SHP77 treated with DMSO at 0.1 percent for 48 hours (cell line): ENCODE data around the gene OR52D1.

Experiments
- DNase-seq: peaks from one replicate; lab custom pipeline; 2025; lab: John Stamatoyannopoulos, UW

OR52D1 gene

DNA sequence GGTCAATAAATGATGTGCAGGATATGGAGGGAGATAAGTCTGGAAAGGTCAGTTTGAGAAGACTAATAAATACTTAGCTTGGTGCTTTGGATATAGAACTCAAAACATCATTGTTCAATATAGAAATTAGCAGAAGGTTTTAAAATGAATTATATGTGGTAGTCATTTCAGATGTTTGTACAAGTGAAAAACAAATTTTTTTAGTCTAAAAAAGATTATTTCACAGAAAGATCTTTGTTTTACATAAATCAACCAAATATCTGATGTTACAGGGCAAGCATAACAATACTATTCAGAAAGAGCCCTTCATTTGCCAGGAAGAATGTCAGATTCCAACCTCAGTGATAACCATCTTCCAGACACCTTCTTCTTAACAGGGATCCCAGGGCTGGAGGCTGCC is at the start of gene OR52D1:
OR52D1 (plus strand) TSS at position 301 of the 400 bp plus-strand sequence; CDS start at position 323, 22 bp downstream.
- DNase-seq = no peak

GRCh38 chr11:5441414-5441813 is 47.1 kb upstream of the OR52D1 start, which contains the start of gene OR51I1:
OR51I1 (minus strand) TSS chr11:5441514; CDS start chr11:5441514, 0 bp downstream.
- no peak for DNase-seq

DNA sequence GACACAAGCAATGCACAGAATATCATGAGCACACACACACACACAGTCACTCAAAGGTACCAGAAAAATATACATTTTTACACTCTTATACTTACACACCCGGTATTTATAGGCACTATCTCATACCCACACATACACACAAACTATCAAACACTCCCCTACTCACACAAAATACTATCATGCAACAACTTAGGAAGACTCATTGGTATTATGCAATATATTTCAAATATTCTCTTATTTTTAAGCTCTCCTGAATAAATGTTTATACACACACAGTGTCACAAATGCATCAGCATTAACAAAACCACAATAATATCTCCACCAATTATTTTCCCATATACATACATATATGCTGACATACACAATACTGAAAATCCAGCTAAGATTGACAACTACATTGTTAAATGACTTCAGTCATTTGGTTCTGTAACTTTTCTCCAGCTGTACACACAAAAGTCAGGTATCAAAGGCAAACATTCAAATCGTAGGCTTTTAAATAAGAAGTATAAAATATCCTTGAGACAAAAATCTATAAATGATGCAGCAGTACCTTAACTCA is 44.6 kb upstream of the OR52D1 start:
- DNase-seq = no peak

- DNase-seq = no peak
Measured at GRCh38 chr11:5449023-5449422, 39.5 kb upstream of the OR52D1 start, which contains the start of gene OR51I2. OR51I2 (plus strand) TSS chr11:5449323; CDS start chr11:5453489, 4,166 bp downstream.

DNA sequence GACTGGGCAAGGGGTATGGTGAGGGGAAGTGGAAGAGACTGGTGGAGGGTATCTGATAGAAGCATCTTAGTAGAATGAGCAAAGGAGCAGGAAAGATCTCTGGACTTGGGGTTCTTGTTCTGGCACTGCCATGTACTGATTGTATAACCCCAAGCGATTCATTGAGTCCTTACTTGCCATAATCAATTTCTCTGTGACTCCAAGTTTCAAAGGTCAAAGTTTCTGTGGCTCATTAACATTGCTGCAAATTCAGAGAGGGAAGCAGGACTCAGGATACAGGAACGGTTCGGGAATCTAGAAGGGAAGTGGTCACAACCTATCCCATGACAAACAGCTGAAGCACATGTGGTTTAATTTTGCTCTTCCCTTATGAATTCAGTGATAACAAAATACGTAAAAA is 39.1 kb upstream of the OR52D1 start:
- no peak for DNase-seq

GRCh38 chr11:5460983-5461621 is 27.4 kb upstream of the OR52D1 start:
- no peak for DNase-seq

DNA sequence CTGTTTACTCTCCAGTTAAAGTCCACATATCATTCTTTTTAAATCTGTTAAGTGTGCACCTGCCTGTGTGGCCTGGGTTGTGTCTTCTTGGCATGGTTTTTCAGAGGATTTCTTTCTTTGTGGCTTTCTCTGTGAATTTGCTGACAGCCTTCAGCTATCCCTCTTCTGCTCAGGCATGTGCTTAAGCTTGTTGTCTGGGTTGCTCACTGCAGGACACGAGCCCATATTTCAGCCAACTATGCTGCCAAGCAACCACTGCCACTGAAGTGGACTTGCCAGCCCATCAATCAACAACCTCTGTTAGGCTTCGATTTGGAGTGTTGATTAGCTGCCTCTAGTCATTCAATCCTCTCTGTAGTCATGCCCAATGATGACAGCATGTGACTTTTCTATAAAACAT is 21.0 kb upstream of the OR52D1 start:
- DNase-seq = no peak

DNA sequence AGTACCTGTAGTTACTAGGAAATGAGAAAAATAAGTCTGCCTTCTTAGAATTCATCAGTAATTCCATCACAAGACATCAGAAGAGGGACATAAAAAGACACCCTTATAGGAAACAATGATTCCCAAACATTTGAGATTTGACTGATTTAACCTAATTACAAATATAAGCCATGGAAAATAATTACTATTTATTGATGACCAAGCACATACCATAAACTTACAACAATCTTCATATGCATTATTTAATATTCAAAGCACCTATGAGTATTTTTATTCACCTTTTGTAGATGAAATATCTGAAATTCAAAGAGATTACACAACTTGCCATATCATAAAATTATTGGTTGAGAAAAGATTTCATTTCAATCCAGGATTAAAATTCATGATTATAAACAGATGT is 14.6 kb upstream of the OR52D1 start:
- DNase-seq = no peak

- DNase-seq = peak; percentile 0
Measured at GRCh38 chr11:5476186-5476819, 12.2 kb upstream of the OR52D1 start.

DNA sequence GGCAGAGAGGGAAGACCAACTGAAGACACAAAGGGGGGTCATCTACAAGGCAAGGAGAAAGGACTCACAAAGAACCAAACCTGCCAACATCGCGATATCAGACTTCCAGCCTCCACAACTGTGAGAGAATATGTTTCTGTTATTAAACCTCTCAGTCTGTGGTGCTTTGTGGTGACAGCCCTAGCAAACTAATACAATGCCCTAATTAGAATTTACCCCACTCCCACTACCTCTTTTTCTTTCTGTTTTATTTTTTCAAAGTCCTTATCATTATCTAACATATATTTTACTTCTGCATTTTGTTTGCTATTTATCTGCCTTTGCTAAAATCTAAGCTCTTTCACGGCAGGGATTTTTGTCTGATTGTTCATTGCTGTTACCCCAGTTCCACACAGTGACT is 2.5 kb upstream of the OR52D1 start:
- no peak for DNase-seq

DNA sequence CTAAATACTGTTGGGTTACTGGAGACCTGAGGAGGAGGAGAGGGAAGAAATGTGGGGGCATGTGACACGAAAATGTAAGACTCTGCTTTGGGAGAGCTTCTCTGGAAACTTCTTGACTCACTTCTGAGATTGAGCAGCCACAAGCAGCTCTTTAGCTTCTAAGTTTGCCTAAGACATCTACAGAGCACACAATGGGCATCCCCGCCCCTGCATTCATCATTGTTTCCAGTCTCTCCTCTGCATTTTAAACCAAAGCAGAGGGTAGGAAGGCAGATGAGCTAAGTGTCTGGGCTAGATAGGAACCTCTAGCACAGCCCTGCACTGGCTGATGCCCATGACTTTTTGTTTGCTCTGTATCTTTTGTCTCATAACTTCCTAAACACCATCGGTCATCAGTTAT is 2.1 kb upstream of the OR52D1 start:
- DNase-seq = no peak

DNA sequence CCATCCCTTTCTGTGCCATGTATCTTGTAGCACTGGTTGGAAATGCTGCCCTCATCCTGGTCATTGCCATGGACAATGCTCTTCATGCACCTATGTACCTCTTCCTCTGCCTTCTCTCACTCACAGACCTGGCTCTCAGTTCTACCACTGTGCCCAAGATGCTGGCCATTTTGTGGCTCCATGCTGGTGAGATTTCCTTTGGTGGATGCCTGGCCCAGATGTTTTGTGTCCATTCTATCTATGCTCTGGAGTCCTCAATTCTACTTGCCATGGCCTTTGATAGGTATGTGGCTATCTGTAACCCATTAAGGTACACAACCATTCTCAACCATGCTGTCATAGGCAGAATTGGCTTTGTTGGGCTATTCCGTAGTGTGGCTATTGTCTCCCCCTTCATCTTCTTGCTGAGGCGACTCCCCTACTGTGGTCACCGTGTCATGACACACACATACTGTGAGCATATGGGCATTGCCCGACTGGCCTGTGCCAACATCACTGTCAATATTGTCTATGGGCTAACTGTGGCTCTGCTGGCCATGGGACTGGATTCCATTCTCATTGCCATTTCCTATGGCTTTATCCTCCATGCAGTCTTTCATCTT is 414 bp downstream of the OR52D1 start:
- DNase-seq = no peak

DNA sequence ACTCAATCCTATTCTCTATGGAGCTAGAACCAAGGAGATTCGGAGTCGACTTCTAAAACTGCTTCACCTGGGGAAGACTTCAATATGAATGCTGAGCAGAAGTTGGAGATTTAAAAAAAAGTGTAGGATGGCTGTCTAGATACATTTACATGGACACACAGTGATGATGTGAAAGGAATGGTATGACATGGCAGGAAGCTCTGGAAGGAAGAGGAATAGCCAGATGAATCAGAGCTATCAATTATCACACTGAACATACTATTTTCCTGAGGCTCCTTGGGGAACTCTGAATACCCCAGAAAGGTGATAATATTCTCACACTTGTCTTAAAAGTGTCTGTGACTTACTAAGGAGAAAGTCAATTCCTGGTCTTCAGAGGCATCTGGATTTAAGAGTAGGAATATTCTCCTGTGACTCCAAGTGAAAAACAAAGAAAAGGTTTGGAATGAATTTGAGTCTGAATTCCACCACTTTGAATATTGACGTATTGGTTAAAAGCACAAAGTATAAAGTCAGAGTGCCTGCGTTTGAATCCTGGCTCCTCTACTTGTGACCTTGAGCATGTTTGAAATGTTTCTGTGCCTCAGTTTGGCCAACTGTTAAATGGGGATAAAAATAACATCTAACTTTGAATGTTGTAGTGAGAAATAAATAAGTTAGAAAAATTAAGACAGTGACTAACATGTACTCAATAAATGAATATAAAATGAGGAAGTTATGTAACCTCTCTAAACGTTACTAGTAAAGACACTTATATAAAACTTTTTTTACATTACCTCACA is 1.3 kb downstream of the OR52D1 start:
- no peak for DNase-seq

DNA sequence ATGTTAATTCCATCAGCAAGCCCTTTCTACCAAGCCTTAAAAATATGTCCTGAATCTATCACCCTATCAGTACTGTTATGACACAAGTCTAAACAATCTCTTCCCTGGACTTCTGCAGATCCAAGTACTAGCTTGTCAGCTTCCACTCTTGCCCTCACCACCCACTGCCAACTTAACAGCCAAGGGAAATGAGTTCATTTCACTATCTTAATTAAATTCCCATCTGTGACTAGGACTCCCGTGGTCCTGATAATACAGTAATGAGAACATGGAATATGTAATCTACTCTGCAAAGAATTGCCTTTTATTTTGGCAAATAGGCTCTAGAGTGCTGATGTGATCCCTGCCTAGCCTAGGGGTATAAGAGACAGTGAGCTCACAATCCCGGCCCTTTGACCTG is 11.2 kb downstream of the OR52D1 start:
- DNase-seq = no peak

- no peak for DNase-seq
Measured at GRCh38 chr11:5500393-5500801, 11.9 kb downstream of the OR52D1 start.

DNA sequence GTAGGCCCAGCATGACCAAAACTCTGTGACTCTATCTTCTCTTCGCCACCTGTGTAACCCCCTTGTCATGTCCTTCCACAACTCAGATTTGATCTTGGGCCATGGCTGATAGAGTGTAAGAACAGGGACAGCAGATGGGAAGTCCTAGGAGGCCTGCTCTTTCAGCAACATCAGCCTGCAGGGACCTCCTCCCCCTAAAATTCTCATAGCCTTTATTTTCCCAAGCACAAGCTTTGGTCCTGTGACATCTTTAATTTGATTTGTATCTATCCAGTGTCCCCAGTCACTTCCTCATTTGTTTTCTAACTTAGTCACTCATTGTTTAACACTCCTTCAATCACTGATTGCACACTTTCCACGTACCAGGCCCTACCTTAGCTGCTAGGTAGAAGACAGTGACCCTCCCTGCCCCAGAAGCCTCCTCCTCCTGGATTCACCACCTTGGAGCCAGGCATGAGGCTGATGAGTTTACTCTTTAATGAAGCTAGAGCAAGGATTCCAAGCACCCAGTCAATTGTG is 16.0 kb downstream of the OR52D1 start:
- DNase-seq = no peak

GRCh38 chr11:5505363-5506048 is 17.0 kb downstream of the OR52D1 start:
- no peak for DNase-seq

GRCh38 chr11:5507177-5507932 is 18.9 kb downstream of the OR52D1 start:
- DNase-seq = no peak

GRCh38 chr11:5507933-5508305 is 19.4 kb downstream of the OR52D1 start:
- no peak for DNase-seq

DNA sequence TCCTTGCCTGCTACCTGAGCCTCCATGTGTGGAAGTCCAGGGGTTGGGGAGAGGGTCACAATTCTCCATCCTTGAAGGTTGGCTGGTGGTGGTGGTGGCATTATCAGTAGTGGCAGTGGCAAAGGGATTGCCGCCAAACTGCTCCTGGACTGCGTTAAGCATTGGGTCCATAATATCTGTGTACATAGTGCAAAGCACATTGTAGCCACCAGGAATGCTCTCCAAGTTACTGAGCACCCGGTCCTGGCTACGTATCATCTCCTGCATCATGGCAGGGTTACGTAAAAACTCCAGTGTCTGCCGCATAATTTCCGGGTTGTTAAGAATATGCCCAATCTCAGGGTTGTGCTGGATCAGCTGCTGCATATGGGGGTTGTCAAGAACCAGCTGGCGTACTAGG is 20.1 kb downstream of the OR52D1 start:
- no peak for DNase-seq

- no peak for DNase-seq
Measured at GRCh38 chr11:5509803-5510202, 21.3 kb downstream of the OR52D1 start, which contains the start of gene UBQLN3. UBQLN3 (minus strand) TSS chr11:5509957; CDS start chr11:5509558, 399 bp downstream.
